Stomach (tissue), 9 donors: ENCODE results near the gene PLN. TPM values are rescaled to one million over a fixed set of nuclear protein-coding genes. Genes with fewer than 3 reads are reported as not detected.

Experiments
- DNase-seq, 2 donors: peaks; one replicate each; pipeline versions ENCODE4 v3.0.0 to v3.0.0-alpha.2; 2013 to 2019
- H3K27ac ChIP-seq, 5 donors: fragments of 200-600 bp in 4 of 5; sonication (generic) in 4 of 5; one replicate each; pipeline ENCODE4 v1.5.1; 2013 to 2019; ENCODE audit warnings: mild to moderate bottlenecking in 1 of 5, moderate library complexity in 1 of 5
- H3K27me3 ChIP-seq, 3 donors: fragments of 200-600 bp; sonication (generic); one replicate each; pipeline ENCODE4 v1.5.1; 2017 to 2019; ENCODE audit warnings: mixed run types in 1 of 3
- H3K36me3 ChIP-seq, 4 donors: fragments of 200-600 bp; sonication (generic); 1 replicate in 3 of 4; 2 replicates in 1 of 4; pipeline ENCODE4 v1.5.1; 2016 to 2019
- H3K4me1 ChIP-seq, 4 donors: fragments of 200-600 bp; sonication (generic); one replicate each; pipeline ENCODE4 v1.5.1; 2016 to 2019
- H3K4me3 ChIP-seq, 4 donors: fragments of 200-600 bp; sonication (generic) in 3 of 4; one replicate each; pipeline ENCODE4 v1.5.1; 2016 to 2019; ENCODE audit warnings: mild to moderate bottlenecking in 1 of 4
- H3K9me3 ChIP-seq, 4 donors: fragments of 200-600 bp; sonication (generic); one replicate each; pipeline ENCODE4 v1.5.1; 2016 to 2019
- CTCF ChIP-seq, 7 experiments: fragments of 450-650 bp in 4 of 7; fragments of 200-600 bp in 3 of 7; sonication (generic) in 3 of 7; IDR thresholded peaks; one replicate each; pipeline ENCODE4 v1.5.1; 2016 to 2019; ENCODE audit warnings: antibody characterized with exemption in 7 of 7, control low read depth in 2 of 7, mild to moderate bottlenecking in 1 of 7
- EP300 ChIP-seq: sonication (generic); formaldehyde crosslinking; IDR thresholded peaks from one replicate; pipeline ENCODE4 v1.6.1; 2017; ENCODE audit warnings: antibody characterized with exemption
- POLR2A ChIP-seq, 4 donors: fragments of 450-650 bp; IDR thresholded peaks; one replicate each; pipeline ENCODE4 v1.6.1; 2016; ENCODE audit warnings: antibody characterized with exemption in 4 of 4, control low read depth in 2 of 4, mild to moderate bottlenecking in 1 of 4, moderate library complexity in 1 of 4
- POLR2AphosphoS5 ChIP-seq, 3 donors: sonication (generic); formaldehyde crosslinking; IDR thresholded peaks; one replicate each; pipeline ENCODE4 v1.6.1; 2016; ENCODE audit warnings: antibody characterized with exemption in 3 of 3
- WGBS, 5 donors: extraction: QIAGEN DNeasy Blood & Tissue Kit in 3 of 5; methylation state at CpG; one replicate each; pipeline versions ENCODE4 v1.1.5 to v1.1.7; 2013 to 2018; 5-methylcytosine and 5-hydroxymethylcytosine counted together
- intact Hi-C: fragments of 100-400 bp; cut with DNase I; formaldehyde crosslinking; loops from one replicate; pipeline ENCODE4 v1.15.1; 2023; ENCODE audit warnings: low total_unique reads
- polyA plus RNA-seq, 3 donors: library from polyadenylated mRNA; stranded (reverse); fragments of 200-250 nt; gene quantifications; one replicate each; pipeline ENCODE4 v1.2.3, GENCODE V29; 2013
- total RNA-seq, 5 donors: library from RNA; depleted of rRNA; stranded (reverse); fragments of >200 nt; gene quantifications; one replicate each; pipeline versions ENCODE4 v1.1.0 to v1.2.3, GENCODE V29; 2014 to 2016
- donor health status: healthy with polysubstance abuse.
- donor health status: Bipolar disorder and iron deficiency.
- donor health status: healthy.

Gene PLN
- total and polyA plus RNA-seq, 8 donors, result 2.3 to 158 (median 27.6) TPM

GRCh38 chr6:118591897-118592296, 43.8 kb downstream of the PLN start:
- WGBS, 5 donors, result 43 to 64% (median 57%) methylated on average over 3 of the region's 3 CpGs
- Histone ChIP-seq H3K27ac (no peak overlapping the region), H3K36me3 (no peaks in the 10 kb centered on the region), H3K27me3 (no peaks in the 10 kb centered on the region), H3K9me3 (no peaks in the 10 kb centered on the region), H3K4me3 (no peak overlapping the region), H3K4me1 (peaks cover 9 to 64% (median 26%) of the 10 kb centered on the region in 4 donors)
- intact Hi-C loops, result no loop called here
- TF ChIP-seq EP300, result no peak
- no peak for TF ChIP-seq POLR2AphosphoS5 (IDR thresholded peaks at IDR 0.05)
- no peak for TF ChIP-seq POLR2A (IDR thresholded peaks at IDR 0.05)
- no peak for DNase-seq

- Histone ChIP-seq H3K4me1 (peaks cover 0 to 56% (median 20%) of the 10 kb centered on the region in 4 donors), H3K9me3 (no peaks in the 10 kb centered on the region), H3K4me3 (no peak overlapping the region), H3K27ac (no peak overlapping the region), H3K27me3 (no peaks in the 10 kb centered on the region), H3K36me3 (no peaks in the 10 kb centered on the region)
- no peak for TF ChIP-seq POLR2AphosphoS5 (IDR thresholded peaks at IDR 0.05)
- TF ChIP-seq EP300, result no peak
- no peak for TF ChIP-seq CTCF (IDR thresholded peaks at IDR 0.05)
- no peak for TF ChIP-seq POLR2A (IDR thresholded peaks at IDR 0.05)
- no peak for DNase-seq
- WGBS, 5 donors, result 91 to 97% (median 95%) methylated on average over 1 of the region's 1 CpG
- intact Hi-C loops, result no loop called here
Observed at GRCh38 chr6:118594877-118595276, 46.8 kb downstream of the PLN start.

GRCh38 chr6:118596774-118597320, 48.8 kb downstream of the PLN start:
- H3K9me3 ChIP-seq, result no peaks in the 10 kb centered on the region
- DNase-seq, result no peak
- TF ChIP-seq EP300 (no peak), POLR2A (IDR thresholded peaks at IDR 0.05) (no peak), CTCF (IDR thresholded peaks at IDR 0.05) (no peak), POLR2AphosphoS5 (IDR thresholded peaks at IDR 0.05) (no peak)
- H3K27ac ChIP-seq, result no peak overlapping the region
- WGBS, 5 donors, result 87 to 91% (median 90%) methylated on average over 5 of the region's 5 CpGs
- no peak overlapping the region for H3K4me3 ChIP-seq
- H3K27me3 ChIP-seq, result no peaks in the 10 kb centered on the region
- peaks cover 2 to 42% (median 8%) of the 10 kb centered on the region in 4 donors for H3K4me1 ChIP-seq
- H3K36me3 ChIP-seq, result no peaks in the 10 kb centered on the region
- intact Hi-C loops, result no loop called here

- Histone ChIP-seq H3K36me3 (no peaks in the 10 kb centered on the region), H3K27ac (no peak overlapping the region), H3K27me3 (no peaks in the 10 kb centered on the region), H3K4me1 (peaks cover 0 to 39% (median 7%) of the 10 kb centered on the region in 4 donors), H3K9me3 (no peaks in the 10 kb centered on the region), H3K4me3 (no peak overlapping the region)
- intact Hi-C loops, result no loop called here
- 75 to 86% (median 76%) methylated on average over 3 of the region's 3 CpGs for WGBS, 5 donors
- TF ChIP-seq CTCF (IDR thresholded peaks at IDR 0.05) (no peak), EP300 (no peak), POLR2A (IDR thresholded peaks at IDR 0.05) (no peak), POLR2AphosphoS5 (IDR thresholded peaks at IDR 0.05) (no peak)
- no peak for DNase-seq
Observed at GRCh38 chr6:118597636-118598035, 49.5 kb downstream of the PLN start.

- Histone ChIP-seq H3K27ac (no peak overlapping the region), H3K4me1 (peaks cover 0 to 38% (median 7%) of the 10 kb centered on the region in 4 donors), H3K4me3 (no peak overlapping the region), H3K9me3 (no peaks in the 10 kb centered on the region), H3K27me3 (no peaks in the 10 kb centered on the region), H3K36me3 (no peaks in the 10 kb centered on the region)
- WGBS, 5 donors, result 79 to 88% (median 81%) methylated on average over 2 of the region's 2 CpGs
- DNase-seq, result no peak
- TF ChIP-seq POLR2A (IDR thresholded peaks at IDR 0.05) (no peak), EP300 (no peak), CTCF (IDR thresholded peaks at IDR 0.05) (no peak), POLR2AphosphoS5 (IDR thresholded peaks at IDR 0.05) (no peak)
- intact Hi-C loops, result no loop called here
Observed at GRCh38 chr6:118598324-118598723, 50.2 kb downstream of the PLN start.
